Panc1 (cell line): ENCODE results near the gene THTPA. TPM values are rescaled to one million over a fixed set of nuclear protein-coding genes. Genes with fewer than 3 reads are reported as not detected.

ENCODE experiments used
- ATAC-seq: fragments of 200-7000 bp; cut with Tn5 transposase; 2 replicates; pipeline ENCODE4 v1.9.1; 2020; ENCODE audit warnings: mild to moderate bottlenecking, moderate library complexity
- BruUV-seq: library from RNA; stranded (reverse); fragments of 400-500 nt; replicated peaks from 2 replicates; lab custom pipeline; 2021; lab: Mats Ljungman, UMichigan
- CTCF ChIA-PET: fragments of 300-600 bp; sonication (Branson Sonifier 250); formaldehyde crosslinking; loops from one replicate; lab custom pipeline; 2022; ENCODE audit warnings: antibody characterized with exemption; lab: Charles Lee
- POLR2A ChIA-PET: fragments of 300-600 bp; sonication (Branson Sonifier 250); formaldehyde crosslinking; loops from one replicate; lab custom pipeline; 2022; ENCODE audit warnings: antibody characterized with exemption; lab: Charles Lee
- DNase-seq: peaks from one replicate; pipeline ENCODE4 v3.0.0-alpha.2; 2010; ENCODE audit warnings: low read depth, low spot score
- H3K27ac ChIP-seq: 2 replicates; pipeline ENCODE4 v1.5.1; 2011; ENCODE audit warnings: mild to moderate bottlenecking, low read length, inconsistent platforms
- H3K27me3 ChIP-seq: fragments of 200-500 bp; sonication (Bioruptor generic); 2 replicates; pipeline ENCODE4 v1.6.0; 2014; ENCODE audit warnings: low read length, inconsistent platforms; ENCODE audit not compliant: control insufficient read depth, insufficient read depth
- H3K36me3 ChIP-seq: fragments of 200-500 bp; sonication (Bioruptor generic); 2 replicates; pipeline ENCODE4 v1.5.1; 2014; ENCODE audit warnings: inconsistent platforms, mild to moderate bottlenecking, low read length, moderate library complexity; ENCODE audit not compliant: control insufficient read depth, insufficient read depth
- H3K4me1 ChIP-seq: 2 replicates; pipeline ENCODE4 v1.5.1; 2011; ENCODE audit warnings: inconsistent platforms, mild to moderate bottlenecking, low read length, moderate library complexity; ENCODE audit not compliant: control insufficient read depth, insufficient read depth
- H3K4me3 ChIP-seq, 2 experiments: 2 replicates each; pipeline ENCODE4 v1.5.1; 2011 to 2012; ENCODE audit warnings: low read depth in 2 of 2, low read length in 2 of 2, mild to moderate bottlenecking in 2 of 2, inconsistent platforms in 1 of 2, moderate library complexity in 1 of 2
- H3K9me3 ChIP-seq: fragments of 200-500 bp; sonication (Bioruptor generic); 2 replicates; pipeline ENCODE4 v1.5.1; 2014; ENCODE audit warnings: low read depth, mild to moderate bottlenecking, inconsistent platforms, low read length, moderate library complexity; ENCODE audit not compliant: control insufficient read depth, insufficient read depth
- CTCF ChIP-seq: fragments of 450-650 bp; IDR thresholded peaks from 2 replicates; pipeline ENCODE4 v1.5.1; 2017; ENCODE audit warnings: mild to moderate bottlenecking
- POLR2AphosphoS5 ChIP-seq: IDR thresholded peaks from 2 replicates; pipeline ENCODE4 v1.6.1; 2012; ENCODE audit warnings: mild to moderate bottlenecking, low read depth, low read length, moderate library complexity
- REST ChIP-seq, 2 experiments: IDR thresholded peaks; 2 replicates each; pipeline ENCODE4 v1.6.1; 2011 to 2012; ENCODE audit warnings: low read depth in 2 of 2, control low read depth in 1 of 2, low read length in 1 of 2, mild to moderate bottlenecking in 1 of 2, moderate library complexity in 1 of 2; ENCODE audit not compliant: insufficient read depth in 1 of 2
- SIN3A ChIP-seq: IDR thresholded peaks from 2 replicates; pipeline ENCODE4 v1.6.1; 2012; ENCODE audit warnings: low read depth, mild to moderate bottlenecking, low read length, moderate library complexity, borderline replicate concordance; ENCODE audit not compliant: insufficient read depth
- TCF7L2 ChIP-seq: IDR thresholded peaks from 2 replicates; pipeline ENCODE4 v1.6.1; 2011; ENCODE audit warnings: mild to moderate bottlenecking, low read depth, low read length, inconsistent platforms
- in situ Hi-C: cut with HindIII; loops from 2 replicates; pipeline ENCODE4 v1.10.0; 2016; ENCODE audit warnings: low sequenced_read_pairs, low pct_unique_long_range_greater_than_20kb
- intact Hi-C: fragments of 100-400 bp; cut with micrococcal nuclease; formaldehyde crosslinking; loops from one replicate; pipeline ENCODE4 v1.10.0; 2022; ENCODE audit not compliant: unreplicated experiment
- total RNA-seq: library from RNA; stranded (reverse); gene quantifications from one replicate; pipeline ENCODE4 v1.2.1, GENCODE V29; 2021; ENCODE audit not compliant: unreplicated experiment

Gene THTPA
- total RNA-seq, 1 experiment from 2014 or later = 13.3 TPM

GRCh38 chr14:23601845-23602180 lies 45.7 kb downstream of the THTPA start:
- no peak overlapping the region for H3K4me3 ChIP-seq
- in situ Hi-C loops (no loop called here), intact Hi-C loops (no loop called here)
- BruUV-seq = no TSS peak
- ChIA-PET CTCF (interaction anchor here (0.7 kb wide), 1 partner anchor 122 kb away, joined by 3 read pairs; no protein-coding TSS in a partner anchor), POLR2A (no interaction called here)
- H3K4me1 ChIP-seq = no peaks in the 10 kb centered on the region
- H3K27me3 ChIP-seq = peaks cover 2% of the 10 kb centered on the region; the same call in 1 of the 2 replicates
- H3K27ac ChIP-seq = no peak overlapping the region
- ATAC-seq (no peak), DNase-seq (no peak)
- no peaks in the 10 kb centered on the region for H3K9me3 ChIP-seq
- H3K36me3 ChIP-seq = no peaks in the 10 kb centered on the region
- TF ChIP-seq SIN3A (no peak), TCF7L2 (no peak), POLR2AphosphoS5 (no peak), REST (IDR thresholded peaks at IDR 0.05; ENCODE audit: insufficient read depth in 1 of 2, low read depth in 2 of 2, low read length in 1 of 2) (no peak)

DNA sequence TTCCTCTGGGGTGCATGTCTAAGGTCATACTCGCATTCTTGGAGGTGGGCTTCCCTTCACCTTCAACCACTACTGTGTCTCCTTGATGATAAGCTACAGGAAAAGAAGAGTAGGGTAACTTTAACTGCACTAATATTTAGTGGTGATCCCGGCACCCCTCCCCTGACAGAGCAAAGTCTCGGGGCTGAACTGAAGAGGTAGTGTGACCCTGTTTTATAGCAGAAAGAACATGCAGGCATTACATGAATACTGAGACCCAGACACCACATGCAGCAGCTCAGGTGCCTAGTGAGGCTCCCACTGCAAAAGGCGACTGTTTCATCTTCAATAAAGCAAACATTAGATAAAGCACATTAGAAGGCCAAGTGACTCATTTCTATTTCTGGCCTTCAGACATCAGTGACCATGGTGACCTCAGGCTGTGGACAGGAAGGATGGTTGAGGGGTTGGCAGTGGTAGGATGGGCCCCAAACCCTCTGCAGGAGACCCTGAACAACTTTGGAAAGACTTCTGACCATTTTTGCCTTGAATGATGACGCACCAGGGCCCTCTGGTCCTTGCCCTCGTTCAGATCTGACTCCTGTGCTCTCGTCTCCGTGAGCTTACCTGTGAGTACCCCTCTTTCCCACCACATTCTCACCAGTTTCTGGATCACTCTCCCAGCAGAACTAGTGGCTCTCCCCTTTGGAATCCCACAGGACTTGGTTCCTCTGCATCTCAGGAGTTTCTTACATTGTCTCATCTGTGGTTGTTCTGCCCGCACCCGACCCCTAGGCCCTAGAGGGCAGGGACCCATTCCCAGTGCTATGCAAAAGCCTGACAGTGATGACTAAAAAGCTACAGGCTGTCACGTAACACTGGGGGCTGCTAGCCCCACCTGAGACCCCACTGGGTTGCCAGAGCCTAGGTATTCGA lies 46.4 kb downstream of the THTPA start:
- ATAC-seq (no peak), DNase-seq (no peak)
- intact Hi-C loops (no loop called here), in situ Hi-C loops (no loop called here)
- POLR2A ChIA-PET = no interaction called here
- Histone ChIP-seq H3K9me3 (no peaks in the 10 kb centered on the region), H3K36me3 (no peaks in the 10 kb centered on the region), H3K4me1 (no peaks in the 10 kb centered on the region), H3K27ac (no peak overlapping the region), H3K27me3 (peaks cover 3% of the 10 kb centered on the region; the same call in 1 of the 2 replicates), H3K4me3 (no peak overlapping the region)
- TF ChIP-seq CTCF (no peak), TCF7L2 (no peak), SIN3A (no peak), REST (IDR thresholded peaks at IDR 0.05; ENCODE audit: insufficient read depth in 1 of 2, low read depth in 2 of 2, low read length in 1 of 2) (no peak), POLR2AphosphoS5 (no peak)
- no TSS peak for BruUV-seq
- CTCF ChIA-PET = interaction anchor here (0.7 kb wide), 1 partner anchor 121 kb away, joined by 3 read pairs; no protein-coding TSS in a partner anchor
